HEK293T (cell line): Measurements from ENCODE around the gene GID8.

ENCODE experiments used
- ARNT ChIP-seq: fragments of 450-650 bp; IDR thresholded peaks from 2 replicates; pipeline ENCODE4 v1.6.1; 2017; ENCODE audit warnings: mild to moderate bottlenecking
- BHLHE40 ChIP-seq: fragments of 450-650 bp; IDR thresholded peaks from 2 replicates; pipeline ENCODE4 v1.6.1; 2016; ENCODE audit warnings: mild to moderate bottlenecking, moderate library complexity, borderline replicate concordance
- CTBP1 ChIP-seq: fragments of 450-650 bp; IDR thresholded peaks from 2 replicates; pipeline ENCODE4 v1.6.1; 2016; ENCODE audit warnings: borderline replicate concordance
- FOXA1 ChIP-seq: fragments of 450-650 bp; IDR thresholded peaks from 2 replicates; pipeline ENCODE4 v1.6.1; 2016; ENCODE audit warnings: mild to moderate bottlenecking
- FOXK2 ChIP-seq: fragments of 450-650 bp; IDR thresholded peaks from 2 replicates; pipeline ENCODE4 v1.6.1; 2016; ENCODE audit warnings: mild to moderate bottlenecking
- FOXM1 ChIP-seq: fragments of 450-650 bp; IDR thresholded peaks from 2 replicates; pipeline ENCODE4 v1.6.1; 2017; ENCODE audit warnings: mild to moderate bottlenecking, borderline replicate concordance
- HDGF ChIP-seq: fragments of 450-650 bp; IDR thresholded peaks from 2 replicates; pipeline ENCODE4 v1.6.1; 2017; ENCODE audit warnings: antibody characterized with exemption, borderline replicate concordance
- L3MBTL2 ChIP-seq: fragments of 450-650 bp; conservative IDR thresholded peaks from 2 replicates; pipeline ENCODE4 v1.6.1; 2016; ENCODE audit warnings: mild to moderate bottlenecking
- NFRKB ChIP-seq: fragments of 450-650 bp; IDR thresholded peaks from 2 replicates; pipeline ENCODE4 v1.6.1; 2016; ENCODE audit warnings: mild to moderate bottlenecking, moderate library complexity
- SP1 ChIP-seq: fragments of 450-650 bp; IDR thresholded peaks from 2 replicates; pipeline ENCODE4 v1.6.1; 2017
- SUZ12 ChIP-seq: fragments of 450-650 bp; IDR thresholded peaks from 2 replicates; pipeline ENCODE4 v1.6.1; 2016; ENCODE audit warnings: mild to moderate bottlenecking
- TARDBP ChIP-seq: fragments of 450-650 bp; IDR thresholded peaks from 2 replicates; pipeline ENCODE4 v1.6.1; 2016
- ZNF384 ChIP-seq: fragments of 450-650 bp; IDR thresholded peaks from 2 replicates; pipeline ENCODE4 v1.6.1; 2016

DNA sequence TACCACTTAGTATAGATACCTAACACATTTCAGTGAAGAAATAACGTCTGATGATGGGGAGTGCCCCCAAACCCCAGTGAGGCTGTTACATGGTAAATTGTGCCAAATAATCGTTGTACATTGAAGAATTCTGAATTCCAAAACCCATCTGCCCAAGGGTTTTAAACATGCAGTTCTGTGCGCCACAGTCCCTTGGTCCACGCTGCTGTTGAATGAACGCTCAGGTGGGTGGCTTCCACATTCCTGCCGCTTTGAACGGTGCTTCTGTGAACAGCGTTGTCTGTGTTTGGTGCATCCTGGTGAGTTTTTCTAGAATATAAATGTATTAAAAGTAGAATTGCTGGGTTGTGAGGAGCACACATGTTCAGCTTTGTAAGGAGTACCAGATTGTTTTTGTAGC, 2.9 kb downstream of the GID8 start:
- TF ChIP-seq L3MBTL2, result no peak
- TF ChIP-seq ZNF384, result no peak
- TF ChIP-seq ARNT, result no peak
- TF ChIP-seq FOXA1, result no peak
- TF ChIP-seq NFRKB, result no peak
- no peak for TF ChIP-seq FOXM1
- TF ChIP-seq SUZ12, result no peak
- TF ChIP-seq SP1, result no peak
- no peak for TF ChIP-seq TARDBP
- no peak for TF ChIP-seq FOXK2
- TF ChIP-seq BHLHE40, result no peak
- no peak for TF ChIP-seq HDGF
- no peak for TF ChIP-seq CTBP1
